Measurements from ENCODE around the gene PPM1B.

GRCh38 chr2:44237221-44237620 lies 68.5 kb downstream of the PPM1B start:
- TF ChIP-seq ZNF775 (CRISPR knock-in tag; IDR thresholded peaks at IDR 0.05; ENCODE audit: borderline replicate concordance) (no peak), POLR2A (IDR thresholded peaks at IDR 0.05; ENCODE audit: insufficient read depth in 1 of 2, low read depth in 2 of 2, low read length in 2 of 2) (no peak), PBX3 (CRISPR knock-in tag; IDR thresholded peaks at IDR 0.05; ENCODE audit: borderline replicate concordance) (no peak), GMEB1 (CRISPR knock-in tag; IDR thresholded peaks at IDR 0.05; ENCODE audit: borderline replicate concordance) (no peak), YY1 (IDR thresholded peaks at IDR 0.05; ENCODE audit: insufficient read depth, insufficient replicate concordance, low read depth, low read length) (no peak), RNF2 (conservative IDR thresholded peaks at IDR 0.05; ENCODE audit: low read depth) (no peak), IRF9 (CRISPR knock-in tag; IDR thresholded peaks at IDR 0.05; ENCODE audit: borderline replicate concordance) (no peak), SP1 (IDR thresholded peaks at IDR 0.05) (no peak), SP1 (CRISPR knock-in tag; IDR thresholded peaks at IDR 0.05) (no peak), CTCF (CRISPR knock-in tag; IDR thresholded peaks at IDR 0.05) (no peak), ZNF639 (CRISPR knock-in tag; conservative IDR thresholded peaks at IDR 0.05) (no peak), ARID3A (IDR thresholded peaks at IDR 0.05; ENCODE audit: low read depth, low read length) (no peak), ZNF512 (CRISPR knock-in tag; IDR thresholded peaks at IDR 0.05) (no peak)
